ENCODE data around the gene PBXIP1.

DNA sequence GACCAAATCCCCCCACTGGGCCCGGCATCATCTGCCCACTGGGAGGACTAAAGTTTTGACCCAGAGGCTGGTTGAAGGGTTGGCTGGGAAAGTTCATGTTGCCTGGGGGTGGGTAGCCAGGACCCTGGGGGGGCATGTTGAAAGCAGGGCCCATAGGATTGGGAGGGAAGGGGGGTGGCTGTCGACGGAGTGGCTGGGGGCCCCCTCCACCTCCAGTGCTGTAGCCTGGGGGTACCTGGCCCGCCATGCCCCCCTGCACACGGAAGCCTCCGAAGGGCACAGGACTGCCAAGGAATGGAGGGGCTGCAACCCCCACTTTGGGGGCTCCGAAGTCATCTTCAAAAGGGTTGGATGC is 3.5 kb upstream of the PBXIP1 start:
- no peak for TF ChIP-seq CTCF (IDR thresholded peaks at IDR 0.05)
- TF ChIP-seq POLR2A (IDR thresholded peaks at IDR 0.05), result no peak
